Kidney (tissue), 14 donors: ENCODE data around the gene SYT6. TPM values are rescaled to one million over a fixed set of nuclear protein-coding genes. Genes with fewer than 3 reads are reported as not detected.

Experiments
- DNase-seq, 5 donors: peaks; one replicate each; pipeline ENCODE4 v3.0.0-alpha.2; 2013 to 2020
- FAIRE-seq: peaks from 2 replicates; lab custom pipeline; 2012; peaks lifted over from hg19 to GRCh38; lab: Jason Lieb, UNC
- H3K27ac ChIP-seq, 2 donors: one replicate each; pipeline ENCODE4 v1.7.0; 2013; ENCODE audit warnings: low read depth in 2 of 2, low read length in 2 of 2, inconsistent platforms in 1 of 2
- H3K27me3 ChIP-seq: one replicate; pipeline ENCODE4 v1.7.1; 2013; ENCODE audit warnings: low read length, inconsistent platforms; ENCODE audit not compliant: control insufficient read depth, insufficient read depth
- H3K36me3 ChIP-seq, 3 donors: one replicate each; pipeline versions ENCODE4 v1.7.0 to v1.7.1; 2013; ENCODE audit warnings: low read length in 3 of 3, control low read depth in 1 of 3, inconsistent platforms in 1 of 3; ENCODE audit not compliant: insufficient read depth in 3 of 3, control insufficient read depth in 2 of 3
- H3K4me1 ChIP-seq, 3 donors: one replicate each; pipeline versions ENCODE4 v1.7.0 to v1.7.1; 2013; ENCODE audit warnings: low read length in 3 of 3, inconsistent platforms in 1 of 3, low read depth in 1 of 3; ENCODE audit not compliant: control insufficient read depth in 2 of 3, insufficient read depth in 2 of 3
- H3K4me3 ChIP-seq, 3 donors: one replicate each; pipeline versions ENCODE4 v1.7.0 to v1.8.1; 2013; ENCODE audit warnings: low read length in 3 of 3, control low read depth in 1 of 3, inconsistent platforms in 1 of 3
- H3K9ac ChIP-seq, 3 donors: one replicate each; pipeline versions ENCODE4 v1.7.0 to v1.7.1; 2013; ENCODE audit warnings: low read length in 3 of 3, control low read depth in 1 of 3, inconsistent platforms in 1 of 3
- H3K9me3 ChIP-seq, 3 donors: one replicate each; pipeline versions ENCODE4 v1.7.0 to v1.7.1; 2013; ENCODE audit warnings: low read length in 3 of 3, control low read depth in 1 of 3, inconsistent platforms in 1 of 3; ENCODE audit not compliant: control insufficient read depth in 2 of 3, insufficient read depth in 1 of 3
- CTCF ChIP-seq: IDR thresholded peaks from 3 replicates; pipeline ENCODE4 v1.5.1; 2012; ENCODE audit warnings: mild to moderate bottlenecking, moderate library complexity, borderline replicate concordance; ENCODE audit not compliant: insufficient read depth; ENCODE audit errors: extremely low read depth
- intact Hi-C: fragments of 100-400 bp; cut with DNase I; formaldehyde crosslinking; loops from one replicate; pipeline ENCODE4 v1.11.1; 2022
- polyA plus RNA-seq: library from polyadenylated mRNA; stranded (reverse); fragments of 350-450 nt; fragmentation: Illumina TruSeq; extraction: RNeasy Lipid Tissue Mini Kit (QIAGEN cat#74804); gene quantifications from one replicate; pipeline ENCODE4 v1.2.3, GENCODE V29; 2014; ENCODE audit warnings: low read depth, low replicate concordance; ENCODE audit not compliant: insufficient read depth
- total RNA-seq: library from RNA; stranded (reverse); fragmentation: NEBNext Ultra II Directional; extraction: Animal tissue kit (Norgen Biotek cat#: 25700); gene quantifications from one replicate; pipeline ENCODE4 v1.2.1, GENCODE V29; 2021
- donor health status: control.
- donor health status: control.
- donor health status: control.
- donor health status: control.
- donor health status: control.
- donor health status: DM: yes; HTN: yes; CAD: no.
- donor health status: Normal renal cell carcinoma (clear cell type).

SYT6 gene
- total and polyA plus RNA-seq, 2 donors from 2014 or later, result 0.06 to 1.7 TPM

DNA sequence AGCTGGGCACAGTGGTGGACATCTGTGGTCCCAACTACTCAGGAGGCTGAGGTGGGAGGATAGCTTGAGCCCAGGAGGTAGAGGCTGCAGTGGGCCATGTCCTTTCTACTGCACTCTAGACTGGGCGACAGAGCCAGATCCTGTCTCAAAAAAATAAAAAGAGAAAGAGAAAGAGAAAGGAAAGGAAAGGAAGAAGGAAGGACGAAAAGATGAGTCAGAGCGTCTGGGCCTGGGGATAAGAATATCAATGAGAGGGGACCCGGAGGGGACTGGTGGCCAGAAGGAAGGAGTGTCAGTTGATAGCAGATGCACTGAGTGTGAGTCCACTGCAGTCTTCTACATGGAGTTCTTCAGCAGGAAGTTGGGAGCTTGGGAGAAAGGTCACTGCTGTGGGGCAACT is 75.6 kb downstream of the SYT6 start:
- intact Hi-C loops, result no loop called here
- H3K9me3 ChIP-seq, result no peaks in the 10 kb centered on the region
- TF ChIP-seq CTCF, result no peak
- no peak overlapping the region for H3K4me3 ChIP-seq
- H3K27me3 ChIP-seq, result no peaks in the 10 kb centered on the region
- H3K4me1 ChIP-seq, result no peaks in the 10 kb centered on the region
- no peaks in the 10 kb centered on the region for H3K36me3 ChIP-seq
- H3K9ac ChIP-seq, result no peak overlapping the region
- no peak overlapping the region for H3K27ac ChIP-seq
- DNase-seq (no peak), FAIRE-seq (no peak)

DNA sequence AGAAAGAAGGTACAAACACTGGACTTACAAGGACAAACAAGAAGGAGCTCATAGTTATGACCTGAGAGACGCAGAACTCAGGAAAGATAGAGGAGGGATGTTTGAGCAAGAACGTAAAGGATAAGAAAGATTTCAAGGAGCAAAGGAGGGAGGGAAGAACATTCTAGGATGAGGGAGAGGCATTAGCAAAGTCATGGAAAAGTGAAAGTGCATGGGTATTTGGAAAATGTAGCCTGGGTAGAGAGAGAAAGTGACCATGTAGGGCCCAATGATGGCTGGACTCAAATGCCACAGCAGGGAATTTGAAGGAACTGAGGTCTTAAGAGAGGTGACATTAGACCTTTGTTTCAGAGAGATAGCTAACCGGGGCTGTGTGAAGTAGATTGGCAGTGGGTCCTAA is 76.5 kb downstream of the SYT6 start:
- no peak overlapping the region for H3K4me3 ChIP-seq
- H3K9me3 ChIP-seq, result peaks cover 0 to 3% (median 0%) of the 10 kb centered on the region in 3 donors
- no peak for FAIRE-seq
- H3K9ac ChIP-seq, result no peak overlapping the region
- no peak for TF ChIP-seq CTCF
- no peaks in the 10 kb centered on the region for H3K4me1 ChIP-seq
- H3K27ac ChIP-seq, result no peak overlapping the region
- H3K36me3 ChIP-seq, result no peaks in the 10 kb centered on the region
- H3K27me3 ChIP-seq, result no peaks in the 10 kb centered on the region
- DNase-seq, result no peak
- intact Hi-C loops, result no loop called here

- H3K36me3 ChIP-seq, result no peaks in the 10 kb centered on the region
- H3K4me3 ChIP-seq, result no peak overlapping the region
- H3K9me3 ChIP-seq, result peaks cover 0 to 7% (median 0%) of the 10 kb centered on the region in 3 donors
- H3K27ac ChIP-seq, result no peak overlapping the region
- intact Hi-C loops, result no loop called here
- DNase-seq, result no peak
- H3K9ac ChIP-seq, result no peak overlapping the region
- no peak for FAIRE-seq
- no peaks in the 10 kb centered on the region for H3K27me3 ChIP-seq
- H3K4me1 ChIP-seq, result no peaks in the 10 kb centered on the region
- no peak for TF ChIP-seq CTCF
Measured at GRCh38 chr1:114076308-114076707, 77.4 kb downstream of the SYT6 start.
